Panc1 (cell line): ENCODE measurements around the gene MFSD2A.

Source experiments
- POLR2AphosphoS5 ChIP-seq: IDR thresholded peaks from 2 replicates; pipeline ENCODE4 v1.6.1; 2012; ENCODE audit warnings: mild to moderate bottlenecking, low read depth, low read length, moderate library complexity
- SIN3A ChIP-seq: IDR thresholded peaks from 2 replicates; pipeline ENCODE4 v1.6.1; 2012; ENCODE audit warnings: low read depth, mild to moderate bottlenecking, low read length, moderate library complexity, borderline replicate concordance; ENCODE audit not compliant: insufficient read depth
- TF ChIP-seq, protein P1 (sequence below): fragments of 450-650 bp; IDR thresholded peaks from 2 replicates; pipeline ENCODE4 v1.5.1; 2017; ENCODE audit warnings: mild to moderate bottlenecking

DNA sequence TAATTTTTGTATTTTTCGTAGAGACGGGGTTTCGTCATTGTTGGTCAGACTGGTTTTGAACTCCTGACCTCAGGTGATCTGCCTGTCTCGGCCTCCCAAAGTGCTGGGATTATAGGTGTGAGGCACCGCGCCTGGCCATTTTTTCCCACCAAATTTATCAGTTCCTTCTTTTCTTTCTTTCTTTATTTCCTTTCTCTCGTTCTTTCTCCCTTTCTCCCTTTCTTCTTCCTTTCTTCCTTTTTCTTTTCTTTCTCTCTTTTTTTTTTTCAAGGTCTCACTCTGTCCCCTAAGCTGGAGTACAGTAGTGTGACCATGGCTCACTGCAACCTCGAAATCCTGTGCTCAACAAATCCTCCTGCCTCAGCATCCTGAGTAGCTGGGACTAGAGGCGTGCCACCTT is 26.4 kb downstream of the MFSD2A start:
- TF ChIP-seq, protein P1, sequence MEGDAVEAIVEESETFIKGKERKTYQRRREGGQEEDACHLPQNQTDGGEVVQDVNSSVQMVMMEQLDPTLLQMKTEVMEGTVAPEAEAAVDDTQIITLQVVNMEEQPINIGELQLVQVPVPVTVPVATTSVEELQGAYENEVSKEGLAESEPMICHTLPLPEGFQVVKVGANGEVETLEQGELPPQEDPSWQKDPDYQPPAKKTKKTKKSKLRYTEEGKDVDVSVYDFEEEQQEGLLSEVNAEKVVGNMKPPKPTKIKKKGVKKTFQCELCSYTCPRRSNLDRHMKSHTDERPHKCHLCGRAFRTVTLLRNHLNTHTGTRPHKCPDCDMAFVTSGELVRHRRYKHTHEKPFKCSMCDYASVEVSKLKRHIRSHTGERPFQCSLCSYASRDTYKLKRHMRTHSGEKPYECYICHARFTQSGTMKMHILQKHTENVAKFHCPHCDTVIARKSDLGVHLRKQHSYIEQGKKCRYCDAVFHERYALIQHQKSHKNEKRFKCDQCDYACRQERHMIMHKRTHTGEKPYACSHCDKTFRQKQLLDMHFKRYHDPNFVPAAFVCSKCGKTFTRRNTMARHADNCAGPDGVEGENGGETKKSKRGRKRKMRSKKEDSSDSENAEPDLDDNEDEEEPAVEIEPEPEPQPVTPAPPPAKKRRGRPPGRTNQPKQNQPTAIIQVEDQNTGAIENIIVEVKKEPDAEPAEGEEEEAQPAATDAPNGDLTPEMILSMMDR, result no peak
- no peak for TF ChIP-seq SIN3A
- TF ChIP-seq POLR2AphosphoS5, result no peak
